ENCODE results near the gene PHF12. TPM values are rescaled to one million over a fixed set of nuclear protein-coding genes. Genes with fewer than 3 reads are reported as not detected.

PHF12 gene
- total RNA-seq, 1 experiment from 2014 or later: 35.7 TPM

DNA sequence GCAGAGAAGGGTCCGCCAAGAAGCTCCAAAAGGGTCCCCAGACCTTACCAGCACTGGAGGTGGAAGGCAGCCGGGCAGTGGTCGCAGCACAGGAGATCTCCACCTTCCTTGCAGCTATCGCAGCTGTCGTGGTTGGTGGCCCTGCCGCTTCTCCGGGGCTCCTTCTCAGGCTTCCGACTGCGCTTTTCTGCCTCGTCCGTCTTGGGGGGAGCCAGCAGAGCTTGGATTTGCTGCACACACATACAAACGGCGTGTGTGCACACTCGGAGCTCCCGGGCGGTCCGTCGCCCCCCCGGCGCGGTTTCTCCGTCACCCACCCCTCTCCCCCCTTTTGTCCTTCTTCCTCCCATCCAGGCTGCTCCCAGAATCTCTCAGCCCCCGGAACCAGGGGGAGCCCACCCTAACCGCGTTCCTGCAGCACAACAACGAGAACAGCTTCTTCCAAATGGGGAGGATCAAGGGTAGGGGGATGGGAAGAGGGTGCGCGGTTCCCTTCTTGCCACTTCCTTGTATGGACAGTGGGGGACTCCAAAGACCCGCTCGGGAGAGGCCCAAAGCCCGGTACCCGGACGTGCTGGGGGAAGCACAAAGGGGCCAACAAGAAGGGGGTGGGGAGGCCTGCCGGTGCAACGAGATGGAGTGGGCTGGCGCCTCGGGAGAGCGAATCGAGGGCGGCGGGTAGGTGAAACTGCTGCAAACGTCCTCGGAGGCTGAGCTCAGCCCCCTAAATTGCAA lies 1.1 kb downstream of the PHF12 start:
- DNase-seq (ENCODE audit: low read depth, low spot score): no peak
- Histone ChIP-seq H3K36me3 (ENCODE audit: control insufficient read depth in 1 of 2, insufficient read depth in 2 of 2, low read length in 2 of 2) (peaks cover 2 to 6% of the 10 kb centered on the region in 2 experiments; a peak in 2 of 4 replicates), H3K9me3 (ENCODE audit: control insufficient read depth in 1 of 2, insufficient read depth in 1 of 2, low read depth in 1 of 2, low read length in 2 of 2) (no peaks in the 10 kb centered on the region), H4K20me1 (ENCODE audit: insufficient read depth) (no peaks in the 10 kb centered on the region), H3K4me3 (replicated peaks in 1 of 2; ENCODE audit: low read depth in 1 of 2, low read length in 2 of 2) (peak overlapping the region; percentile 81 to 92), H3K27me3 (ENCODE audit: insufficient read depth, low read length) (no peaks in the 10 kb centered on the region), H2AFZ (ENCODE audit: low read depth, low read length, poor library complexity, severe bottlenecking) (no peak overlapping the region), H3K9ac (ENCODE audit: low read length) (peak overlapping the region; percentile 70), H3K9me2 (ENCODE audit: insufficient read depth) (no peaks in the 10 kb centered on the region), H3K27ac (ENCODE audit: low read depth, low read length) (peak overlapping the region; percentile 83), H3K4me1 (ENCODE audit: control insufficient read depth in 1 of 2, insufficient read depth in 2 of 2, low read length in 2 of 2) (peaks cover 16 to 28% of the 10 kb centered on the region in 2 experiments), H3K79me2 (ENCODE audit: insufficient read depth, low read length) (peaks cover 57% of the 10 kb centered on the region), H3K4me2 (ENCODE audit: low read length) (peak overlapping the region; percentile 90)
- POLR2A ChIA-PET: interaction anchor here (1.3 to 1.8 kb wide), 2 partner anchors 222 to 231 kb away, joined by 6 to 10 read pairs; partner anchors contain the start of genes NEK8 and RPL23A
- TF ChIP-seq SIN3A (IDR thresholded peaks at IDR 0.05; ENCODE audit: low read depth): no peak
- TF ChIP-seq POLR2AphosphoS5 (IDR thresholded peaks at IDR 0.05; ENCODE audit: low read depth, low read length): no peak
- no peak for TF ChIP-seq RAD21 (IDR thresholded peaks at IDR 0.05; ENCODE audit: low read depth)
- TF ChIP-seq SRF (IDR thresholded peaks at IDR 0.05; ENCODE audit: low read depth): no peak
- TF ChIP-seq YY1 (IDR thresholded peaks at IDR 0.05; ENCODE audit: extremely low read depth, insufficient replicate concordance, low read depth, low read length): no peak
- TF ChIP-seq TCF7L2 (IDR thresholded peaks at IDR 0.05; ENCODE audit: borderline replicate concordance, extremely low read depth, insufficient read depth, insufficient read length): no peak
- TF ChIP-seq, protein P1, sequence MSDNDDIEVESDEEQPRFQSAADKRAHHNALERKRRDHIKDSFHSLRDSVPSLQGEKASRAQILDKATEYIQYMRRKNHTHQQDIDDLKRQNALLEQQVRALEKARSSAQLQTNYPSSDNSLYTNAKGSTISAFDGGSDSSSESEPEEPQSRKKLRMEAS (IDR thresholded peaks at IDR 0.05): no peak
- TF ChIP-seq JUND (IDR thresholded peaks at IDR 0.05): no peak
- TF ChIP-seq ZNF274 (IDR thresholded peaks at IDR 0.05; ENCODE audit: low read depth, low read length): no peak
- no peak for TF ChIP-seq CEBPB (IDR thresholded peaks at IDR 0.05; ENCODE audit: low read depth)
- TF ChIP-seq ELF1 (IDR thresholded peaks at IDR 0.05; ENCODE audit: borderline replicate concordance, low read depth): no peak
- no peak for TF ChIP-seq EGR1 (IDR thresholded peaks at IDR 0.05; ENCODE audit: low read depth)
- no peak for TF ChIP-seq POLR2A (IDR thresholded peaks at IDR 0.05; ENCODE audit: borderline replicate concordance, extremely low read depth, insufficient read depth, insufficient read length)
- TF ChIP-seq CBX3 (IDR thresholded peaks at IDR 0.05; ENCODE audit: low read depth): no peak
- TF ChIP-seq, protein P2, sequence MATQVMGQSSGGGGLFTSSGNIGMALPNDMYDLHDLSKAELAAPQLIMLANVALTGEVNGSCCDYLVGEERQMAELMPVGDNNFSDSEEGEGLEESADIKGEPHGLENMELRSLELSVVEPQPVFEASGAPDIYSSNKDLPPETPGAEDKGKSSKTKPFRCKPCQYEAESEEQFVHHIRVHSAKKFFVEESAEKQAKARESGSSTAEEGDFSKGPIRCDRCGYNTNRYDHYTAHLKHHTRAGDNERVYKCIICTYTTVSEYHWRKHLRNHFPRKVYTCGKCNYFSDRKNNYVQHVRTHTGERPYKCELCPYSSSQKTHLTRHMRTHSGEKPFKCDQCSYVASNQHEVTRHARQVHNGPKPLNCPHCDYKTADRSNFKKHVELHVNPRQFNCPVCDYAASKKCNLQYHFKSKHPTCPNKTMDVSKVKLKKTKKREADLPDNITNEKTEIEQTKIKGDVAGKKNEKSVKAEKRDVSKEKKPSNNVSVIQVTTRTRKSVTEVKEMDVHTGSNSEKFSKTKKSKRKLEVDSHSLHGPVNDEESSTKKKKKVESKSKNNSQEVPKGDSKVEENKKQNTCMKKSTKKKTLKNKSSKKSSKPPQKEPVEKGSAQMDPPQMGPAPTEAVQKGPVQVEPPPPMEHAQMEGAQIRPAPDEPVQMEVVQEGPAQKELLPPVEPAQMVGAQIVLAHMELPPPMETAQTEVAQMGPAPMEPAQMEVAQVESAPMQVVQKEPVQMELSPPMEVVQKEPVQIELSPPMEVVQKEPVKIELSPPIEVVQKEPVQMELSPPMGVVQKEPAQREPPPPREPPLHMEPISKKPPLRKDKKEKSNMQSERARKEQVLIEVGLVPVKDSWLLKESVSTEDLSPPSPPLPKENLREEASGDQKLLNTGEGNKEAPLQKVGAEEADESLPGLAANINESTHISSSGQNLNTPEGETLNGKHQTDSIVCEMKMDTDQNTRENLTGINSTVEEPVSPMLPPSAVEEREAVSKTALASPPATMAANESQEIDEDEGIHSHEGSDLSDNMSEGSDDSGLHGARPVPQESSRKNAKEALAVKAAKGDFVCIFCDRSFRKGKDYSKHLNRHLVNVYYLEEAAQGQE (IDR thresholded peaks at IDR 0.05; ENCODE audit: low read depth): no peak
- no peak for TF ChIP-seq FOSL1 (IDR thresholded peaks at IDR 0.05; ENCODE audit: low read depth)
- no peak for TF ChIP-seq SP1 (IDR thresholded peaks at IDR 0.05; ENCODE audit: low read depth)
- TF ChIP-seq, protein P3, sequence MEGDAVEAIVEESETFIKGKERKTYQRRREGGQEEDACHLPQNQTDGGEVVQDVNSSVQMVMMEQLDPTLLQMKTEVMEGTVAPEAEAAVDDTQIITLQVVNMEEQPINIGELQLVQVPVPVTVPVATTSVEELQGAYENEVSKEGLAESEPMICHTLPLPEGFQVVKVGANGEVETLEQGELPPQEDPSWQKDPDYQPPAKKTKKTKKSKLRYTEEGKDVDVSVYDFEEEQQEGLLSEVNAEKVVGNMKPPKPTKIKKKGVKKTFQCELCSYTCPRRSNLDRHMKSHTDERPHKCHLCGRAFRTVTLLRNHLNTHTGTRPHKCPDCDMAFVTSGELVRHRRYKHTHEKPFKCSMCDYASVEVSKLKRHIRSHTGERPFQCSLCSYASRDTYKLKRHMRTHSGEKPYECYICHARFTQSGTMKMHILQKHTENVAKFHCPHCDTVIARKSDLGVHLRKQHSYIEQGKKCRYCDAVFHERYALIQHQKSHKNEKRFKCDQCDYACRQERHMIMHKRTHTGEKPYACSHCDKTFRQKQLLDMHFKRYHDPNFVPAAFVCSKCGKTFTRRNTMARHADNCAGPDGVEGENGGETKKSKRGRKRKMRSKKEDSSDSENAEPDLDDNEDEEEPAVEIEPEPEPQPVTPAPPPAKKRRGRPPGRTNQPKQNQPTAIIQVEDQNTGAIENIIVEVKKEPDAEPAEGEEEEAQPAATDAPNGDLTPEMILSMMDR (IDR thresholded peaks at IDR 0.05 in 2 of 3, conservative IDR thresholded peaks at IDR 0.05 in 1 of 3; ENCODE audit: borderline replicate concordance in 1 of 3, insufficient read depth in 1 of 3, low read depth in 2 of 3, low read length in 2 of 3): no peak
- no peak for TF ChIP-seq EZH2phosphoT487 (IDR thresholded peaks at IDR 0.05; ENCODE audit: borderline replicate concordance)
- no peak for TF ChIP-seq EZH2 (IDR thresholded peaks at IDR 0.05)
- CTCF ChIA-PET: interaction anchor here (0.8 to 4.5 kb wide), 3 partner anchors 15 to 223 kb away, joined by 7 to 44 read pairs (median 11); partner anchors contain the start of gene TLCD1
- no peak for ATAC-seq
- BruUV-seq (replicated peaks): no TSS peak
- RAD21 ChIA-PET (ENCODE audit: low non-redundant PET in 1 of 2, low total read pairs in 2 of 2, uncharacterized antibody in 2 of 2, unreplicated experiment in 2 of 2): no interaction called here
- intact Hi-C loops (cut with micrococcal nuclease): no loop called here
